SK-MEL-5 (cell line): ENCODE data around the gene RABL2B. TPM values are rescaled to one million over a fixed set of nuclear protein-coding genes. Genes with fewer than 3 reads are reported as not detected.

Source experiments
- total RNA-seq: library from RNA; depleted of rRNA; stranded (reverse); fragments of >200 nt; shearing (Covaris generic); gene quantifications from 2 replicates; pipeline ENCODE4 v1.2.3, GENCODE V29; 2014; rRNA removed

RABL2B gene
- total RNA-seq, 1 experiment from 2014 or later, result 18.6 TPM

Other genes with a start within 250 kb of the RABL2B start
- 0.11 TPM in 1 of 2 replicates, not detected in the other for gene KLHDC7B, start 237.7 kb downstream of the RABL2B start, total RNA-seq
- not detected in 2 replicates for gene SYCE3, start 220.7 kb downstream of the RABL2B start, total RNA-seq
- 5.4 and 12.6 TPM in 2 replicates for gene CPT1B, start 205.2 kb downstream of the RABL2B start, total RNA-seq
- 22.2 and 27.7 TPM in 2 replicates for gene CHKB, start 200.8 kb downstream of the RABL2B start, total RNA-seq
- 18.8 and 20.0 TPM in 2 replicates for gene MAPK8IP2, start 182.8 kb downstream of the RABL2B start, total RNA-seq
- gene ARSA, start 155.5 kb downstream of the RABL2B start, total RNA-seq, result 17.5 and 20.9 TPM in 2 replicates
- gene SHANK3, start 110.8 kb downstream of the RABL2B start, total RNA-seq, result 2.1 and 2.6 TPM in 2 replicates
- gene ACR, start 45.4 kb downstream of the RABL2B start, total RNA-seq, result not detected in 2 replicates